Endothelial cell of umbilical vein (primary cell): Measurements from ENCODE around the gene ESRRB. TPM values are rescaled to one million over a fixed set of nuclear protein-coding genes. Genes with fewer than 3 reads are reported as not detected.

Source experiments
- BruUV-seq: library from RNA; stranded (reverse); fragments of 400-500 nt; replicated peaks from 2 replicates; lab custom pipeline; 2021; lab: Mats Ljungman, UMichigan
- CTCF ChIA-PET: fragments of 300-600, 350-600 bp; sonication (Branson Sonifier 250); formaldehyde crosslinking; loops from one replicate; lab custom pipeline; 2021; ENCODE audit warnings: antibody characterized with exemption, inconsistent platforms; lab: Charles Lee
- POLR2A ChIA-PET: fragments of 300-600, 350-600 bp; sonication (Branson Sonifier 250); formaldehyde crosslinking; loops from one replicate; lab custom pipeline; 2021; ENCODE audit warnings: antibody characterized with exemption, inconsistent platforms; lab: Charles Lee
- DNase-seq: peaks from one replicate; pipeline ENCODE4 v3.0.0-alpha.2; 2011; ENCODE audit warnings: low read depth, low spot score
- FAIRE-seq: peaks from 2 replicates; lab custom pipeline; 2011; peaks lifted over from hg19 to GRCh38; lab: Jason Lieb, UNC
- H2AFZ ChIP-seq: 2 replicates; pipeline ENCODE4 v1.6.0; 2012; ENCODE audit warnings: low read depth, low read length, control low read depth, inconsistent platforms
- H3K27ac ChIP-seq: 2 replicates; pipeline ENCODE4 v1.5.1; 2011; ENCODE audit warnings: low read depth, mild to moderate bottlenecking, control low read depth, low read length, moderate library complexity; ENCODE audit not compliant: insufficient read depth
- H3K27me3 ChIP-seq, 2 experiments: 2 replicates each; pipeline versions ENCODE4 v1.6.0 to v1.6.1; 2011; ENCODE audit warnings: low read length in 2 of 2, mixed read lengths in 1 of 2; ENCODE audit not compliant: control insufficient read depth in 2 of 2, insufficient read depth in 2 of 2
- H3K36me3 ChIP-seq, 2 experiments: 2 replicates in 1 of 2; 3 replicates in 1 of 2; pipeline ENCODE4 v1.5.1; 2011; ENCODE audit warnings: low read length in 2 of 2, mild to moderate bottlenecking in 1 of 2, moderate library complexity in 1 of 2; ENCODE audit not compliant: control insufficient read depth in 2 of 2, insufficient read depth in 2 of 2; ENCODE audit errors: extremely low read depth in 1 of 2
- H3K4me1 ChIP-seq: 3 replicates; pipeline ENCODE4 v1.5.1; 2011; ENCODE audit warnings: mild to moderate bottlenecking, low read length; ENCODE audit not compliant: control insufficient read depth, insufficient read depth; ENCODE audit errors: extremely low read depth
- H3K4me2 ChIP-seq: 2 replicates; pipeline ENCODE4 v1.6.1; 2011; ENCODE audit warnings: low read length, control low read depth, mixed read lengths; ENCODE audit not compliant: insufficient read depth
- H3K4me3 ChIP-seq, 3 experiments: fragments of 200-600 bp in 1 of 3; sonication (generic), shearing (Covaris generic) in 1 of 3; replicated peaks in 1 of 3; 2 replicates each; pipeline ENCODE4 v1.5.1; 2011 to 2016; ENCODE audit warnings: control low read depth in 3 of 3, low read length in 3 of 3, mild to moderate bottlenecking in 2 of 3, inconsistent platforms in 1 of 3, low read depth in 1 of 3, moderate library complexity in 1 of 3; ENCODE audit not compliant: insufficient read depth in 1 of 3
- H3K79me2 ChIP-seq: 2 replicates; pipeline ENCODE4 v1.6.0; 2012; ENCODE audit warnings: low read length, inconsistent platforms; ENCODE audit not compliant: control insufficient read depth, insufficient read depth
- H3K9ac ChIP-seq: replicated peaks from 2 replicates; pipeline ENCODE3; 2011; ENCODE audit warnings: low read length, control low read depth; ENCODE audit not compliant: insufficient read depth; ENCODE audit errors: extremely low read depth
- H3K9me1 ChIP-seq: replicated peaks from 3 replicates; pipeline ENCODE4 v1.6.0; 2011; ENCODE audit warnings: mild to moderate bottlenecking, low read length; ENCODE audit not compliant: control insufficient read depth, insufficient read depth; ENCODE audit errors: extremely low read depth
- H3K9me3 ChIP-seq: replicated peaks from 2 replicates; pipeline ENCODE4 v1.5.1; 2012; ENCODE audit warnings: low read length, inconsistent platforms; ENCODE audit not compliant: control insufficient read depth, insufficient read depth
- H4K20me1 ChIP-seq: replicated peaks from 2 replicates; pipeline ENCODE3; 2011; ENCODE audit warnings: mild to moderate bottlenecking, low read length; ENCODE audit not compliant: control insufficient read depth, insufficient read depth; ENCODE audit errors: extremely low read depth
- FOS ChIP-seq: IDR thresholded peaks from 2 replicates; pipeline ENCODE4 v1.6.1; 2011; ENCODE audit warnings: mild to moderate bottlenecking, low read length, moderate library complexity, borderline replicate concordance; ENCODE audit not compliant: insufficient read depth
- MYC ChIP-seq: IDR thresholded peaks from one replicate; pipeline ENCODE4 v1.6.1; 2011; ENCODE audit warnings: mild to moderate bottlenecking, low read depth, low read length
- POLR2A ChIP-seq: IDR thresholded peaks from 2 replicates; pipeline ENCODE4 v1.6.1; 2012; ENCODE audit warnings: low read depth, mild to moderate bottlenecking, control low read depth, low read length
- dilution Hi-C: fragments of 300-500 bp; cut with MboI; formaldehyde crosslinking; loops from one replicate; pipeline ENCODE4 v1.15.0; 2019; ENCODE audit warnings: low sequenced_read_pairs; ENCODE audit not compliant: extremely low pct_ligation_motif_present
- intact Hi-C: fragments of 100-400 bp; cut with micrococcal nuclease; formaldehyde crosslinking; loops from one replicate; pipeline ENCODE4 v1.10.0; 2022
- polyA plus RNA-seq, 4 experiments: library from polyadenylated mRNA; depleted of rRNA in 3 of 4; stranded (reverse) in 3 of 4; unstranded in 1 of 4; fragments of >200 nt; gene quantifications; 2 replicates each; pipeline versions ENCODE4 v1.2.1 to v1.2.3, GENCODE V29; 2011 to 2012; ENCODE audit warnings: missing spikeins in 1 of 4
- total RNA-seq: library from RNA; stranded (reverse); gene quantifications from 2 replicates; pipeline ENCODE4 v1.2.3, GENCODE V29; 2021

ESRRB gene
- total and polyA plus RNA-seq, 2 donors (not counting 3 experiments of a cell fraction or from before 2014, with no cell fraction given), result not detected

DNA sequence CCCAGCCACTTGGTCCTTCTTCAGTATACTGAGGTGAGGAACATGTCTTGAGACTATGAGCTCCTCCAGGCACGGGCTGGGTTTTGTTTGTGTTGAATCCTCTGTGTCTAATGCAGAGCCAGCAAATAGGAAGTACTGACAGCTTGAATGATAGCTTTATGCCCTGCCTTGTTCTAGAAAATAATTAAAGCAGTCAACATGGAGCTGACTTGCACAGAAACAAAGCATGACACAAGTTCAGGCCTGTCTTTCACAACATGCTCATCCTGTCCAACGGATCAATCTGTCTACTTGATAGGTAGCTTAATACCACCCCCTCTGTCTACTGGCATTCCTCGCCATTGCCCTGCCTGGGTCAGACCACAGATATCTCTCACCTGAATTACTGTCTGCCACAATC is 140.9 kb downstream of the ESRRB start:
- H3K4me3 ChIP-seq, result no peak overlapping the region
- H4K20me1 ChIP-seq, result no peaks in the 10 kb centered on the region
- H3K27ac ChIP-seq, result no peak overlapping the region
- no peak for TF ChIP-seq FOS
- no peak for TF ChIP-seq MYC
- no peak overlapping the region for H3K4me2 ChIP-seq
- H3K9me3 ChIP-seq, result no peaks in the 10 kb centered on the region
- no peaks in the 10 kb centered on the region for H3K4me1 ChIP-seq
- no TSS peak for BruUV-seq
- intact Hi-C loops (no loop called here), dilution Hi-C loops (no loop called here)
- H3K27me3 ChIP-seq, result peaks cover 0 to 7% of the 10 kb centered on the region in 2 experiments
- DNase-seq, result no peak
- POLR2A ChIA-PET, result no interaction called here
- no peaks in the 10 kb centered on the region for H3K9me1 ChIP-seq
- H2AFZ ChIP-seq, result no peak overlapping the region
- H3K36me3 ChIP-seq, result no peaks in the 10 kb centered on the region
- no peaks in the 10 kb centered on the region for H3K79me2 ChIP-seq
- CTCF ChIA-PET, result no interaction called here
- FAIRE-seq, result no peak
- H3K9ac ChIP-seq, result no peak overlapping the region

DNA sequence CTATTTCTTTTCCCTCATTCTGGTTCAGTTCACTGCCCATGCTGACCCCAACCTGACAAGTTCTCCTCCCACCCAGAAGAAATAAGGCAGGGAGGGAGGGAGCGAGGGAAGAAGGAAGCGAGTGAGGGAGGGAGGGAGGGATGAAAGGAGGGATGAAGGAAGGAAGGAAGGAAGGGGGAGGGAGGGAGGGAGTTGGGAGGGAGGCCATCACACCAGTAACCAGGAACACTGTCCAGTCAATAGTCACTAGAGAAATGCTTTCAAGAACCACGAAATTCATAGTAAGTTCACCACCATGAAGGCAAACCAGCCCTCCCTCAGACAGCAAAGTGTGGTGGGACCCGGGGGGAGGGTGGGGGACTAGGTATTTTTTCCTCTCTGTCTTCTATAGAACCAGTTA is 142.4 kb downstream of the ESRRB start:
- Histone ChIP-seq H3K9me1 (no peaks in the 10 kb centered on the region), H3K79me2 (no peaks in the 10 kb centered on the region), H2AFZ (no peak overlapping the region), H3K36me3 (no peaks in the 10 kb centered on the region), H3K9me3 (no peaks in the 10 kb centered on the region), H3K4me2 (no peak overlapping the region), H3K27me3 (peaks cover 0 to 4% of the 10 kb centered on the region in 2 experiments), H3K4me3 (no peak overlapping the region), H4K20me1 (no peaks in the 10 kb centered on the region), H3K9ac (no peak overlapping the region), H3K27ac (no peak overlapping the region), H3K4me1 (no peaks in the 10 kb centered on the region)
- POLR2A ChIA-PET, result no interaction called here
- FAIRE-seq (no peak), DNase-seq (no peak)
- BruUV-seq, result no TSS peak
- no peak for TF ChIP-seq POLR2A
- dilution Hi-C loops, result no loop called here
- intact Hi-C loops, result no loop called here
- CTCF ChIA-PET, result no interaction called here
